Fibroblast of the aortic adventitia (primary cell): ENCODE results near the gene CLDN25. TPM values are rescaled to one million over a fixed set of nuclear protein-coding genes. Genes with fewer than 3 reads are reported as not detected.
"Not testable (repeated sequence)": the region's sequence is repeated elsewhere in the genome, so short reads cannot be mapped to it uniquely, and the experiment has no call there.

Experiments used
- DNase-seq: peaks from one replicate; pipeline ENCODE4 v3.0.0-alpha.2; 2010; ENCODE audit warnings: low read depth
- H3K4me3 ChIP-seq: 2 replicates; pipeline ENCODE4 v1.5.1; 2011; ENCODE audit warnings: low read depth, mild to moderate bottlenecking, control low read depth, low read length, moderate library complexity
- CTCF ChIP-seq: IDR thresholded peaks from 2 replicates; pipeline ENCODE4 v1.5.1; 2011; ENCODE audit warnings: mild to moderate bottlenecking, low read length, control low read depth, inconsistent platforms; ENCODE audit not compliant: insufficient read depth
- total RNA-seq: library from RNA; depleted of rRNA; stranded (reverse); fragments of >200 nt; gene quantifications from 2 replicates; pipeline ENCODE4 v1.2.3, GENCODE V29; 2012; ENCODE audit warnings: low replicate concordance

Gene CLDN25
- total RNA-seq: not detected in 2 replicates

GRCh38 chr11:113779496-113779895 lies at the start of gene CLDN25:
Gene CLDN25, plus strand, starts transcription at chr11:113779796. Its CDS starts 0 bp downstream, at chr11:113779796.
- no peak for TF ChIP-seq CTCF
- DNase-seq: no peak
- H3K4me3 ChIP-seq: no peak within 1 kb of the TSS

GRCh38 chr11:113730887-113731726 lies 48.5 kb upstream of the CLDN25 start:
- DNase-seq: peak; percentile 76
- TF ChIP-seq CTCF: peak; percentile 69
- H3K4me3 ChIP-seq: no peak overlapping the region

DNA sequence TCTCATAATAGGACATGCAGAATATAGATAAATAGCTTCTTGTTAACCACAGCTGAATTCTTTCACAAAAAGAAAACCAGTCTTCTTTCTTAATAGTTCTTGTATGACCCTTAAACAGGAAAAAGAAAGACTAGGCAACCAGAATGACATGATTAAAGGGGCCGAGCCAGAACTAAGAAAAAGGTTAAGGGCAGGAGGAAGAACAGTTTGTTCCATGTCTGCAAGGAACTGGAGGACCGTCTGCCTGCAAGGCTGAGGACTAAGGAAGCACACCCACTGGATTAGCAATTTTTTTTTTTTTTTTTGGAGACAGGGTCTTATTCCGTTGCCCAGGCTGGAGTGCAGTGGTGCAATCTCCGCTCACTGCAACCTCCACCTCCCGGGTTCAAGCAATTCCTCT lies 47.5 kb upstream of the CLDN25 start:
- no peak overlapping the region for H3K4me3 ChIP-seq
- no peak for DNase-seq
- TF ChIP-seq CTCF: no peak

DNA sequence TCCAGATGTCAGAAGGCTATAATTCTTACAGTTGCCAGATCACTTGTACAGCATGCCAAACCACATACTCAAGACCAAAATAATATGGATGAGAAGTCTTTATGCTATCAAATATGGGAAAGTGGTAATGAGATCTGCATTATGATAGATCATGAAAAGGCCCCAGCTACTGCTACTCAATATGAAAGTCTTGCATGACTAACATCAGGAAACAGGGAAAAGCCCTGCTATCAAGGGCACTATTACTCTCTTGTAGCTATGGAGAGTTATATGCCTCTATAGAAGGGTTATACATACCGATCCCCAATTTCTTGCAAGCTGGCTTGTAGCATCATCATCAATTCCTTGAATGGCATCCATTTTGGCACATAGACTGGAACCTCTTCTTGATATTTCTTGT lies 43.3 kb upstream of the CLDN25 start:
- TF ChIP-seq CTCF: no peak
- DNase-seq: peak; percentile 8
- no peak overlapping the region for H3K4me3 ChIP-seq

DNA sequence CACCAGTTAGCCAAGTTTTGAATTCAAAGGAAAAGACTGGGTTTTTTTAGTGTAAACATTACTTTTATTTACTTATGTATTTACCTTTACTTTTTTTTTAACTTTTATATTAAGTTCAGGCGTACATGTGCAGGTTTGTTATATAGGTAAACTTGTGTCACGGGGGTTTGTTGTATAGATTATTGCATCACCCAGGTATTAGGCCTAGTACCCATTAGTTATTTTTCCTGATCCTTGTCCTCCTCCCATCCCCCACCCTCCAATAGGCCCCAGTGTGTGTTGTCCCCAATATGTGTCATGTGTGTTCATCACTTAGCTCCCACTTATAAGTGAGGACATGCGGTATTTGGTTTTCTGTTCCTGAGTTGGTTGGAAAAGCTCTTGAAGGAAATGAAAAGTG lies 26.7 kb upstream of the CLDN25 start:
- no peak overlapping the region for H3K4me3 ChIP-seq
- DNase-seq: no peak
- TF ChIP-seq CTCF: no peak

- no peak for TF ChIP-seq CTCF
- H3K4me3 ChIP-seq: no peak overlapping the region
- no peak for DNase-seq
These were observed 19.4 kb upstream of the CLDN25 start for GRCh38 chr11:113760241-113760640.

DNA sequence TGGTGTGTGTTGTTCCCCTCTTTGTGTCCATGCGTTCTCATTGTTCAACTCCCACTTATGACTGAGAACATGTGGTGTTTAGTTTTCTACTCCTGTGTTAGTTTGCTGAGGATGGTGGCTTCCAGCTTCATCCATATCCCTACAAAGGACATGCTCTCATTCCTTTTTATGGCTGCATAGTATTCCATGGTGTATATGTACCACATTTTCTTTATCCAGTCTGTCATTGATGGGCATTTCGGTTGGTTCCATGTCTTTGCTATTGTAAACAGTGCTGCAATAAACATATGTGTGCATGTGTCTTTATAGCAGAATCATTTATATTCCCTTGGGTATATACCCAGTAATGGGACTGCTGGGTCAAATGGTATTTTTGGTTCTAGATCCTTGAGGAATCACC lies 16.6 kb upstream of the CLDN25 start:
- H3K4me3 ChIP-seq, DNase-seq: not testable (repeated sequence)
